ENCODE results near the gene FBXW5. TPM values are rescaled to one million over a fixed set of nuclear protein-coding genes. Genes with fewer than 3 reads are reported as not detected.

FBXW5 gene
- total and polyA plus RNA-seq, 5 donors, result 108 to 150 (median 122) TPM

DNA sequence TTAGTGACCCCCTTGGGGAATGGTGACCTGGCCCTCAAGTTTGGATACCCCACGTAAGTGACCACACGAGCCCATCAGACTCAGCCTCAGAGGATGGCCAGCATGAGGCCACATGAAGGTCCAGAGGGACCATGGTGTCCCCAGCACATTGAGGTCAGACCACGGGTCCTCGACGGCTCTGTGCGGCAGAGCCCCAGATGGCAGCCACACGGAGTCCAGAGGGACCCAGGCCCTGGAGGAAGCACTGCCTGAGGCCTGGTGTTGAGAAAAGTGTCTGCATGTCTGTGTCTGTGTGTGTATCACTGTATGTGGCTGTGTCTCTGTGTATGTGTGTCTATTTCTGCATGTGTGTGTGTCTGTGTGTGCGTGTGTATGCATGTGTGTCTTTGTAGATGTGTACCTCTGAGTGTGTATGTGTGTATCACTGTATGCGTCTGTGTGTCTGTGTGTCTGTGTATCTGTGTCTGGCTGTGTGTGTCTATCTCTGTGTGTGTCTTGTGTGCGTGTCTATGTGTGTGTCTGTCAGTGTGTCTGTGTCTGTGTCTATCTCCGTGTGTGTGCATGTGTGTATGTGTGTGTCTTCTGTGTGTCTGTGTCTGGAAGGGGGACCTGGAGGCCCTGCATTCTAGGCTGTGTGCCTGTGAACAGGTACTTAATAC is 39.2 kb upstream of the FBXW5 start:
- Histone ChIP-seq H3K27ac (ENCODE audit: low read length) (peak overlapping the region; percentile 24), H3K9me3 (ENCODE audit: control insufficient read depth, low read length) (no peaks in the 10 kb centered on the region), H3K4me1 (ENCODE audit: control insufficient read depth, insufficient read depth, low read length) (no peaks in the 10 kb centered on the region), H3K4me3 (ENCODE audit: low read length) (no peak overlapping the region), H3K27me3 (ENCODE audit: control insufficient read depth, insufficient read depth) (no peaks in the 10 kb centered on the region)
- DNase-seq (peak in 2 of 3 donors; percentile 45 to 61), ATAC-seq (no peak)
- WGBS, result 75% methylated on average over 11 of the region's 11 CpGs
- intact Hi-C loops (cut with DNase I), result loop anchor here in 1 of 4 donors (5.0 kb wide), 1 partner anchor 36 kb away; the partner anchor contains the start of gene C8G

DNA sequence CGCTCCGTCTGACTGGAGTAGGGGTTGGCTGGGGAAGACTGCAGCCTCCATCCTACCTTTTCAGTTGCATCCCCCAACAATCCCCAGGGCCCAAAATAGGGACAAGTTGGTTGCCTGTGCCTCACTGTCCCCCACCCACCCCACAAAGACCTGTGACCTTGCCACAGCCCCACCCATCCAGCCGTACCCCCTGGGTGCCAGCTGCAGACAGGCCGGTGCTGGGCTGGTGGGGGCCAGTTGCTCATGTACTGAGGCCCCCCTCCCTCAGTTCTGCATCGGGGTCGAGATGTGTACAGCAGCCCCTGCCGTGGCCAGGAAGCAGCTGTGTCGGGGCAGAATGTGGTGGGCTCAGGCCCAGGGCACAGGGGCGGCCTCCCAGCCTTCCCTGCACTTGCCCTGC is 38.6 kb upstream of the FBXW5 start:
- Histone ChIP-seq H3K9me3 (ENCODE audit: control insufficient read depth, low read length) (no peaks in the 10 kb centered on the region), H3K27ac (ENCODE audit: low read length) (peak overlapping the region; percentile 24), H3K4me1 (ENCODE audit: control insufficient read depth, insufficient read depth, low read length) (no peaks in the 10 kb centered on the region), H3K27me3 (ENCODE audit: control insufficient read depth, insufficient read depth) (no peaks in the 10 kb centered on the region), H3K4me3 (ENCODE audit: low read length) (no peak overlapping the region)
- intact Hi-C loops (cut with DNase I), result loop anchor here in 1 of 4 donors (5.0 kb wide), 1 partner anchor 36 kb away; the partner anchor contains the start of gene C8G
- 78% methylated on average over 9 of the region's 9 CpGs for WGBS
- DNase-seq (peak in 2 of 3 donors; percentile 36 to 61), ATAC-seq (no peak)

DNA sequence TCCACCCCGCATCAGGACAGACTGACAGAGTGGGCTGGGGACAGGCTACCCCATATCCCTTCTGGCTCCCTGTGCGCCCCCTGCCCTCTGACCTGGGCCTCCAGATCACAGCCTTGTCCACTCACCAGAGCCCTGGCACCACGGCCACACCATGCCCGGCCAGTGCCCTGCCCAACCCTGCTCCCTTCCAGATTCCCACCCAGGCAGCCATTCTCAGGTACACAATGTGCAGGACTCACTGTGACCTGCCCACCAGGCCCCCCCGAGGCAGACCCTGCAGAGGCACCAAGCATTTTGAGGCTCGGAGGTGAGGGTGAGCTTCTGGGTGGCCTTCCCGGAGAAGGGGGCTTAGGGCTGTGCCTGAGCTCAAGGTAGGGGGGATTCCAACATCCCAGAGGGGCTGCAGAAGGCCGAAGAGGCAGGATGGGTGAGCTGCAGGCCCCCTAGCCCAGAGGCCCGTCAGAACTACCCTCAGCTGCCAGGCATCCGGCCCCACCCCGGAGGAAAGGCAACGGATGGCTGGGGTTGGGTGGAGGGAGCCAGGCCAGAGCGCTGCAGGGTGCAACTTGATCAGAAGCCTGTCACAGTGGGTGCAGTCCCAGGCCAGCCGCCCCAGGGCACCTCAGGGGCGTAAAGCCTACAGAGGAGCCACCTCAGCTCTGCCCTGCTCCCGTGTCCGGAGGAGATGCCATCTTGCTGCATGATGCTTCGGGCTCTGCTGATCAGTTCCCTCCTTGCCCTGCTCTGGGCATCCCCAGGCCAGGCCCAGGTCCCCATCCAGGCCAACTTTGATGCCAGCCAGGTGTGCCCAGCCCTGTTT is 37.9 kb upstream of the FBXW5 start, which contains the start of gene LCNL1:
LCNL1 (plus strand) TSS at position 762 of the 820 bp plus-strand sequence. CDS start 594 bp downstream, outside the sequence.
- intact Hi-C loops (cut with DNase I), result loop anchor here in 1 of 4 donors (5.0 kb wide), 1 partner anchor 35 kb away; the partner anchor contains the start of gene C8G
- Histone ChIP-seq H3K27me3 (ENCODE audit: control insufficient read depth, insufficient read depth) (no peaks in the 10 kb centered on the region), H3K4me1 (ENCODE audit: control insufficient read depth, insufficient read depth, low read length) (no peaks in the 10 kb centered on the region), H3K4me3 (ENCODE audit: low read length) (no peak within 1 kb of the TSS), H3K9me3 (ENCODE audit: control insufficient read depth, low read length) (no peaks in the 10 kb centered on the region), H3K27ac (ENCODE audit: low read length) (peak within 1 kb of the TSS; percentile 72)
- ATAC-seq (peak in 1 of 2 donors; percentile 0), DNase-seq (peak in 2 of 3 donors; percentile 71 to 75)
- WGBS, result 64% methylated on average over 18 of the region's 18 CpGs

DNA sequence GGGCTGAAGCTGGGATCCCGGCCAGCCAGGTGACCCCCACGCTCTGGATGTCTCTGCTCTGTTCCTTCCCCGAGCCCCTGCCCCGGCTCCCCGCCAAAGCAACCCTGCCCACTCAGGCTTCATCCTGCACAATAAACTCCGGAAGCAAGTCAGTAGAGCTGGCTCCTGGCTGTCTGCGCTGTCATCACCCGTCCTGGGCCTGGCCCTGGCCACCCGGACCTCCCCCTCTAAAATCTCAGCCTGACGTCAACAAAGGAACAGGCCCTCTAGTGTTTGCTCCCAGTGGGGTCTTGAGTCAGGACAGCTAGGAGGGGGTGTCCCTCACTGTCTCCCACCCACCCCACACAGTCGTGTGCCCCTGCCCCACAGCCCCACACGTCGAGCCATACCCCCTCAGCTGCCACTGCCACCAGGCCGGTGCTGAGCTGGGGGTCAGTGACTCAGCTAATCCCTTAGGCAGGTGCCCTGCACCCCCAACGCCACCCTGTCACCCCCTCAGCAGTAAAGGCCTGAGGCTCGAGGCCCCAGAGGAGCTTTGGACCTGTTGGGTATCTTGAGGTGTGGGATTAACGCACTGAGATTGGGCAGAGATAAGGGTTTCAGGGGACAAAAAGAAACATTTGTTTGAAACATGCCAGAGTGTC is 37.2 kb upstream of the FBXW5 start:
- DNase-seq, result peak; percentile 76 to 88 (median 87)
- H3K4me1 ChIP-seq (ENCODE audit: control insufficient read depth, insufficient read depth, low read length), result no peaks in the 10 kb centered on the region
- 29% methylated on average over 17 of the region's 17 CpGs for WGBS

DNA sequence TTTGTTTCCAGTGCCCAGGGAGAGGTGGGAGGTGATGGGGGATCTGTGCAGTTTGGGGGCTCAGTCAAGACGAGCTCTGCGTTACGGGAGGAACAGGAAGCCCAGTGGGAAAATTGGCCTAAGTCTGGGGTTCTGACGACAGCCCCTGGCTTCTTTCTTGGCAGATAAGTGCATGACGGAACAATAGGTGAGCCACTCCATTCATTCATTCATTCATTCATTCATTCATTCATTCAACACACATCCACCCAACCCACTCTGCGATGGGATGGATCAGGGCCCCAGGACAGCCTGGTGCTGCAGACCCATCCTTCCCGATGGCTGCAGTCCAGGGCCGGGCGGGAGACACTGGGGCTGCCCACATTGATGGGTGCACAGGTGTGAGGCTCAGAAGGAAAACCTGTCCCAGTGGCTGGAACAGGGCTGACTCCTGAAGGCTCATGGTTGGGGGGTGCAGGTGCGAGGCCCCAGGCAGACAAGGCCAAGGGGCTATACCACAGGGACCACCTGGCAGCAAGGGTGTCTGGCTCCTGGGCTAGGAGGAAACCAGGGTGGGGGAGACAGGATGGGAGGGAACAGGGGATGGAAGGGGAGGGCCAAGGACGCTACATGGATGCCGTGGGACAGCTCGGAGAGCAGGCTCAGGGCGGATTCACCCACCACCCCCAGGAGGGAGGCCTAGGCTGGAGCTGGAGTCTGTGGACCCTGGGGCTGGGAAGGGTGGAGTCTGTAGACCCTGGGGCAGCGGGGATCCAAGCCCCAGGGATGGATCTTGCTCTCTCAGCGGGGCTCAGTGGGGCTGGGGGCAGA is 36.3 kb upstream of the FBXW5 start:
- DNase-seq (peak in 2 of 3 donors; percentile 64 to 69), ATAC-seq (no peak)
- no peaks in the 10 kb centered on the region for H3K27me3 ChIP-seq (ENCODE audit: control insufficient read depth, insufficient read depth)
- peak overlapping the region; percentile 81 for H3K27ac ChIP-seq (ENCODE audit: low read length)
- H3K4me1 ChIP-seq (ENCODE audit: control insufficient read depth, insufficient read depth, low read length), result no peaks in the 10 kb centered on the region
- H3K9me3 ChIP-seq (ENCODE audit: control insufficient read depth, low read length), result no peaks in the 10 kb centered on the region
- intact Hi-C loops (cut with DNase I), result loop anchor here in 1 of 4 donors (5.0 kb wide), 1 partner anchor 34 kb away; the partner anchor contains the start of gene C8G
- no peak overlapping the region for H3K4me3 ChIP-seq (ENCODE audit: low read length)
- WGBS, result 72% methylated on average over 16 of the region's 16 CpGs

More for the DNA sequence above, 37.2 kb upstream of the FBXW5 start:
- H3K27me3 ChIP-seq (ENCODE audit: control insufficient read depth, insufficient read depth), result no peaks in the 10 kb centered on the region
- no peaks in the 10 kb centered on the region for H3K9me3 ChIP-seq (ENCODE audit: control insufficient read depth, low read length)
- no peak overlapping the region for H3K4me3 ChIP-seq (ENCODE audit: low read length)
- H3K27ac ChIP-seq (ENCODE audit: low read length), result peak overlapping the region; percentile 81
- intact Hi-C loops (cut with DNase I), result loop anchor here in 1 of 4 donors (5.0 kb wide), 1 partner anchor 34 kb away; the partner anchor contains the start of gene C8G
- ATAC-seq, result peak; percentile 12 to 44

DNA sequence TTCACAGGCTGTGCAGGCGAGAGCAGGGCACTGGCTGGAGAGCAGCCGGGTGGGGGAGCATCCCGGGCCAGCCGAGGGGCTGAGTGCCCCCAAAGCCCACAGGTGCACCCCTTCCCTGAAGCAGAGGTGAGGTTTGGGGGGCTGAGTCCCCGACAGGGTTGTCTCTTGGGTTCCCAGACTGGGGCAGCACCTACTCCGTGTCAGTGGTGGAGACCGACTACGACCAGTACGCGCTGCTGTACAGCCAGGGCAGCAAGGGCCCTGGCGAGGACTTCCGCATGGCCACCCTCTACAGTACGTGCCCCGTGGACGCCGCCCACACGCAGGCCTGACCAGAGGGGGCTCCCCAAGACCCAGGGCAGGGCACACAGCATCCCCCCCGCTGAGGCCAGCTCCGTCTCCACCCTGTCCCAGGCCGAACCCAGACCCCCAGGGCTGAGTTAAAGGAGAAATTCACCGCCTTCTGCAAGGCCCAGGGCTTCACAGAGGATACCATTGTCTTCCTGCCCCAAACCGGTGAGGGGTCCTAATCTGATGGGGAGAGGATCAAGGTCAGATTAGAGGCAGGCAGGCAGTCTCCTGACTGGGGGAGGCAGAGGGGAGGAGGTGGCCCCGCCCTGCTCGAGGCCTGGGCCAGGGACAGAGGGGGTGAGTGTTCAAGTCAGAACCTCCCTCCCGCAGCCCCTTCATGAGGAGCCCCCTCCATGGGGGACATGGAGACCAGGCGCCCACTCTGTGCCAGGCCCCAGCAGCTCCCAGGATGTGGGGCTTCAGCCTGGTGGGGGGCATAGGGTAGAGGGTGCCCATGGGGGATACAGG is 35.4 kb upstream of the FBXW5 start:
- Histone ChIP-seq H3K27ac (ENCODE audit: low read length) (peak overlapping the region; percentile 0), H3K4me3 (ENCODE audit: low read length) (no peak overlapping the region), H3K4me1 (ENCODE audit: control insufficient read depth, insufficient read depth, low read length) (no peaks in the 10 kb centered on the region), H3K9me3 (ENCODE audit: control insufficient read depth, low read length) (no peaks in the 10 kb centered on the region), H3K27me3 (ENCODE audit: control insufficient read depth, insufficient read depth) (no peaks in the 10 kb centered on the region)
- 78% methylated on average over 26 of the region's 26 CpGs for WGBS
- DNase-seq, result peak in 2 of 3 donors; percentile 58 to 68
- intact Hi-C loops (cut with DNase I), result loop anchor here in 1 of 4 donors (5.0 kb wide), 1 partner anchor 33 kb away; the partner anchor contains the start of gene C8G
- ATAC-seq, result no peak

DNA sequence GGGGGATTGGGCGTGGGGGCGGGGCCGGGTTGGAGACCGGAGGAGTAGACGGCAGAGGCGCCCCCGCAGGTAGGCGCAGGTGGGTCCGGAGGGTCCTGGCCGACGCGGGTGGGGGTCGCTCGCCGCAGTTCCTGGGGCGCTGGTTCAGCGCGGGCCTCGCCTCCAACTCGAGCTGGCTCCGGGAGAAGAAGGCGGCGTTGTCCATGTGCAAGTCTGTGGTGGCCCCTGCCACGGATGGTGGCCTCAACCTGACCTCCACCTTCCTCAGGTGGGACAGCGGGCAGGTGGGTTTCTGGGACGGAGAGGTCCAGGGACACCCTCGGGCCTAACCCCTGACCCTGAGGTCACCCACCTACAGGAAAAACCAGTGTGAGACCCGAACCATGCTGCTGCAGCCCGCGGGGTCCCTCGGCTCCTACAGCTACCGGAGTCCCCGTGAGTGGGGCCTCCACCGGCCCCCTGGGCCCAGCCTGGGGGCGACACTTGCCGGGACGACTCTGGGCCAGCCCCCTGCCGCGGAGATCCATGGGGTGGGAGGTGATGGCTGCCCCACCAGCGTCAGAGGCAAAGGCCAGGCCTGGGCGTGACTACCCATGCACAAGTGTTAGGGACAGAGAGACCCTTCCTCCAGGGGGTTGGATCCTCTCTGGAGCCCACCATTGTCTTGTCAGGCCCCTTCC is 34.5 kb upstream of the FBXW5 start:
- H3K4me3 ChIP-seq (ENCODE audit: low read length), result no peak overlapping the region
- ATAC-seq, result no peak

DNA sequence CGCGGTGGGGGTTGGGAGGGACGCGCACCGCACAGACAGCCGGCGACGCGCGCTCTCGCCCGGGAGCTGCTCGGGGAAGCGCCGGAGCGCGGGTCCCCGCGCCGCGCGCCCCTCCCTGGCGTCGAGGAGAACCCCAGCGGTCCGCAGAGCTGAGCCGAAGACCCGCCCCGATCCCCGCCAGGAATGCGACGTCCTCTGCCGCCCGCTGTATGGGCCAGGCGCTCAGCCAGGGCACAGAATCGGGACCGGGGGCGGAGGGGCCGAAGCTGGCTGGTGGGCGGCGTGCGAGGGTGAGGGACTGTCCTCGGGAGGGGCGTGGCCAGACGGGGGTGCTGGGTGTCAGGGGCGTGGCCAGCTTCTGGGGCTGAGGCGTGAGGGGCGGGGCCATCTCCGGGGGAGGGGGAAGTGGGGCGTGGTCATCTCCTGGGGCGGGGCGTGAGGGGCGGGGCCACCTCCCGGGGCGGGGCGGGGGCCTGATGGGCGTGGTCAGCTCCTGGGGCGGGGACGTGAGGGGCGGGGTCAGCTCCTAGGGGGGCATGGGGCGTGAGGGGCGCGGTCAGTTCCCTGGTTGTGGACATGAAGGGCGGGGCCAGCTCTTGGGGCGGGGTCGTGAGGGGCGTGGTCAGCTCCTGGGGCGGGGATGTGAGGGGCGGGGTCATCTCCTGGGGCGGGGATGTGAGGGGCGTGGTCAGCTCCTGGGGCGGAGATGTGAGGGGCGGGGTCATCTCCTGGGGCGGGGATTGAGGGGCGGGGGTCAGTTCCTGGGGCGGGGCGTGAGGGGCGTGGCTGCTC is 33.7 kb upstream of the FBXW5 start:
- H3K27me3 ChIP-seq (ENCODE audit: control insufficient read depth, insufficient read depth), result no peaks in the 10 kb centered on the region
- peak overlapping the region; percentile 33 for H3K4me3 ChIP-seq (ENCODE audit: low read length)
- ATAC-seq, result peak; percentile 39 to 50
- WGBS, result 2% methylated on average over 78 of the region's 78 CpGs
- intact Hi-C loops (cut with DNase I), result no loop called here
- H3K27ac ChIP-seq (ENCODE audit: low read length), result peak overlapping the region; percentile 65
- no peaks in the 10 kb centered on the region for H3K4me1 ChIP-seq (ENCODE audit: control insufficient read depth, insufficient read depth, low read length)
- H3K9me3 ChIP-seq (ENCODE audit: control insufficient read depth, low read length), result no peaks in the 10 kb centered on the region
- DNase-seq, result peak; percentile 87 to 96 (median 93)

More for the DNA sequence above, 34.5 kb upstream of the FBXW5 start:
- WGBS, result 57% methylated on average over 41 of the region's 41 CpGs
- intact Hi-C loops (cut with DNase I), result no loop called here
- Histone ChIP-seq H3K9me3 (ENCODE audit: control insufficient read depth, low read length) (no peaks in the 10 kb centered on the region), H3K4me1 (ENCODE audit: control insufficient read depth, insufficient read depth, low read length) (no peaks in the 10 kb centered on the region), H3K27ac (ENCODE audit: low read length) (peak overlapping the region; percentile 0), H3K27me3 (ENCODE audit: control insufficient read depth, insufficient read depth) (no peaks in the 10 kb centered on the region)
- DNase-seq, result peak in 2 of 3 donors; percentile 76 to 83

All from right cardiac atrium (tissue), 5 donors.